ENCODE results near the gene SLC1A6.
"Not testable (repeated sequence)": the region's sequence is repeated elsewhere in the genome, so short reads cannot be mapped to it uniquely, and the experiment has no call there.

The SLC1A6 gene

GRCh38 chr19:14979476-14980255 is at the start of gene SLC1A6:
Gene SLC1A6 (minus strand): TSS chr19:14979864. CDS start chr19:14972910, 6,954 bp downstream.
- H3K4me3 ChIP-seq (ENCODE audit: low read depth, low read length): no peak within 1 kb of the TSS
- TF ChIP-seq CTCF (IDR thresholded peaks at IDR 0.05; ENCODE audit: control insufficient read depth, extremely low read depth, insufficient read depth): no peak
- no peak for DNase-seq (ENCODE audit: low read depth)

GRCh38 chr19:15028490-15028889 is 48.8 kb upstream of the SLC1A6 start:
- no peak overlapping the region for H3K4me3 ChIP-seq (ENCODE audit: low read depth, low read length)
- no peak for TF ChIP-seq CTCF (IDR thresholded peaks at IDR 0.05; ENCODE audit: control insufficient read depth, extremely low read depth, insufficient read depth)
- no peak for DNase-seq (ENCODE audit: low read depth)

DNA sequence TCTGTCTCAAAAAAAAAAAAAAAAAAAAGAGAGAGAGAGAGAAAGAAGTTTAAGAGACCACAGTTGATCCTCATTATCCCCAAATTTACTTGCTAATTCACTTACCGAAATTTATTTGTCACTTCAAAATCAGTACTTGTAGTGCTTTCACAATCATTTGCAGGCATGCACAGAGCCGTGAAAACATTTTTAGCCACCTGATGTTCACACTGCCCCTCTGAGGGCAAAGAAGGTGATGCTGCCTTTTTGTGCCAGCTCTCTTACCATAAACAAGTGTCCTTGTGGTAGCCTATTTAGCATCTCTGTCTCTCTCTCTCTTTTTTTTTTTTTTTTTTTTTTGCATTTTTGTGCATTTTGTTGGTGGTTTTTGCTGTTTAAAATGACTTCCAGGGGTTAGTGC is 45.6 kb upstream of the SLC1A6 start:
- H3K4me3 ChIP-seq (ENCODE audit: low read depth, low read length): no peak overlapping the region
- peak; percentile 54 for TF ChIP-seq CTCF (IDR thresholded peaks at IDR 0.05; ENCODE audit: control insufficient read depth, extremely low read depth, insufficient read depth)
- no peak for DNase-seq (ENCODE audit: low read depth)

- no peak for TF ChIP-seq CTCF (IDR thresholded peaks at IDR 0.05; ENCODE audit: control insufficient read depth, extremely low read depth, insufficient read depth)
- no peak for DNase-seq (ENCODE audit: low read depth)
- no peak overlapping the region for H3K4me3 ChIP-seq (ENCODE audit: low read depth, low read length)
Measured at GRCh38 chr19:15022752-15023151, 43.1 kb upstream of the SLC1A6 start.

- DNase-seq (ENCODE audit: low read depth): no peak
- H3K4me3 ChIP-seq (ENCODE audit: low read depth, low read length): no peak overlapping the region
- no peak for TF ChIP-seq CTCF (IDR thresholded peaks at IDR 0.05; ENCODE audit: control insufficient read depth, extremely low read depth, insufficient read depth)
Measured at GRCh38 chr19:15021286-15022007, 41.8 kb upstream of the SLC1A6 start.

DNA sequence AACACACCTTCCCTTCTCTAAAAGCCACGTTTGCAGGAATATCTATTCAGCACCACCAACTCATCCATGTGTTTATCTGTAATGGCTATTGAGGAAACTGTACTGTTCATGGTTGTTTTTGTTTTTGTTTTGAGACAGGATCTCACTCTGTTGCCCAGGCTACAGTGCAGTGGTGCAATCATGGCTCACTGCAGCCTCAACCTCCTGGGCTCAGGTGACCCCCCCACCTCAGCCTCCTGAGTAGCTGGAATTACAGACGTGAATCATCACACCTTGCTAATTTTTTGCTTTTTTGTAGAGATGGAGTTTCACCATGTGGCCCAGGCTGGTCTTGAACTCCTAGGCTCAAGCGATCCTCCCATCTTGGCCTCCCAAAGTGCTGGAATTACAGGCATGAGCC is 39.2 kb upstream of the SLC1A6 start:
- not testable (repeated sequence) for DNase-seq (ENCODE audit: low read depth)

GRCh38 chr19:15015946-15016542 is 36.4 kb upstream of the SLC1A6 start:
- TF ChIP-seq CTCF (IDR thresholded peaks at IDR 0.05; ENCODE audit: control insufficient read depth, extremely low read depth, insufficient read depth): no peak
- no peak overlapping the region for H3K4me3 ChIP-seq (ENCODE audit: low read depth, low read length)
- no peak for DNase-seq (ENCODE audit: low read depth)

More for the DNA sequence above, 39.2 kb upstream of the SLC1A6 start:
- not testable (repeated sequence) for H3K4me3 ChIP-seq (ENCODE audit: low read depth, low read length)

Data from LNCaP clone FGC (cell line).